ENCODE measurements around the gene MT3. TPM values are rescaled to one million over a fixed set of nuclear protein-coding genes. Genes with fewer than 3 reads are reported as not detected.

Gene MT3
- total RNA-seq, 2 donors from 2014 or later, result not detected

DNA sequence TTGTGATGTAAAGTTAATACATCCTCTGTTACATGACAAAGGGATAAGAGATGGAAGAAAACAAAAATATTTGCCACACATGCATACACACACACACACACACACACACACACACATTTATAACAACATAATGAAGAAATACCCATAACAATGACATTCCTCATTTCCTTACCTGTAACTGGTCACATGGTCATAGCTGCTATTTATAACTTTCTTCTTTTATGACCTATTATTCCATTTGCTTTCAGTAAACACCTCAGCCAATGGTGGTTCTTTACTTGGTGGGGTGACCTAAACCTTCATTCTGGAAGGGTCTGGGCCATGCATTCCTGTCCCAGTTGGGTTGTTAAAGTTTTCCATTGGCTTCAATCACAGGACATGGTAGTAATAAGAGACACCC is 24.4 kb downstream of the MT3 start:
- peaks cover 84% of the 10 kb centered on the region for H3K27me3 ChIP-seq (ENCODE audit: control insufficient read depth, insufficient read depth, low read length, poor library complexity, severe bottlenecking)
- TF ChIP-seq CTCF (conservative IDR thresholded peaks at IDR 0.05), result no peak
- Mint-ChIP-seq H3K36me3 (ENCODE audit: low read depth) (no peaks in the 10 kb centered on the region), H3K4me3 (no peak overlapping the region), H3K9me3 (no peaks in the 10 kb centered on the region), H3K4me1 (peaks cover 17% of the 10 kb centered on the region), H3K27ac (no peak overlapping the region), H3K27me3 (ENCODE audit: insufficient read depth) (peaks cover 89% of the 10 kb centered on the region)
- H3K4me1 ChIP-seq (ENCODE audit: control insufficient read depth, insufficient read depth, low read length), result no peaks in the 10 kb centered on the region
- H3K9ac ChIP-seq (ENCODE audit: extremely low read depth, low read length, poor library complexity, severe bottlenecking), result no peak overlapping the region
- no peak overlapping the region for H3K4me3 ChIP-seq (ENCODE audit: low read length)
- H3K36me3 ChIP-seq (ENCODE audit: control insufficient read depth, insufficient read depth, low read length), result no peaks in the 10 kb centered on the region
- no peaks in the 10 kb centered on the region for H3K9me3 ChIP-seq (ENCODE audit: control insufficient read depth, low read length)
- no peak for DNase-seq
- H3K27ac ChIP-seq (ENCODE audit: low read depth, low read length), result no peak overlapping the region

GRCh38 chr16:56614549-56614991 is 25.2 kb downstream of the MT3 start:
- Histone ChIP-seq H3K27ac (ENCODE audit: low read depth, low read length) (no peak overlapping the region), H3K9ac (ENCODE audit: extremely low read depth, low read length, poor library complexity, severe bottlenecking) (no peak overlapping the region), H3K36me3 (ENCODE audit: control insufficient read depth, insufficient read depth, low read length) (no peaks in the 10 kb centered on the region), H3K9me3 (ENCODE audit: control insufficient read depth, low read length) (no peaks in the 10 kb centered on the region), H3K4me1 (ENCODE audit: control insufficient read depth, insufficient read depth, low read length) (no peaks in the 10 kb centered on the region), H3K27me3 (ENCODE audit: control insufficient read depth, insufficient read depth, low read length, poor library complexity, severe bottlenecking) (peaks cover 84% of the 10 kb centered on the region), H3K4me3 (ENCODE audit: low read length) (no peak overlapping the region)
- Mint-ChIP-seq H3K27ac (no peak overlapping the region), H3K4me1 (peaks cover 8% of the 10 kb centered on the region), H3K27me3 (ENCODE audit: insufficient read depth) (peaks cover 89% of the 10 kb centered on the region), H3K4me3 (no peak overlapping the region), H3K36me3 (ENCODE audit: low read depth) (no peaks in the 10 kb centered on the region), H3K9me3 (no peaks in the 10 kb centered on the region)
- TF ChIP-seq CTCF (conservative IDR thresholded peaks at IDR 0.05), result no peak
- DNase-seq, result no peak

GRCh38 chr16:56615353-56615752 is 26.0 kb downstream of the MT3 start:
- H3K4me1 ChIP-seq (ENCODE audit: control insufficient read depth, insufficient read depth, low read length), result no peaks in the 10 kb centered on the region
- TF ChIP-seq CTCF (conservative IDR thresholded peaks at IDR 0.05), result no peak
- DNase-seq, result no peak
- no peaks in the 10 kb centered on the region for H3K9me3 ChIP-seq (ENCODE audit: control insufficient read depth, low read length)
- H3K9me3 Mint-ChIP-seq, result no peaks in the 10 kb centered on the region
- H3K27me3 Mint-ChIP-seq (ENCODE audit: insufficient read depth), result peaks cover 89% of the 10 kb centered on the region
- H3K27me3 ChIP-seq (ENCODE audit: control insufficient read depth, insufficient read depth, low read length, poor library complexity, severe bottlenecking), result peaks cover 81% of the 10 kb centered on the region
- peaks cover 7% of the 10 kb centered on the region for H3K4me1 Mint-ChIP-seq
- H3K36me3 Mint-ChIP-seq (ENCODE audit: low read depth), result no peaks in the 10 kb centered on the region
- no peak overlapping the region for H3K4me3 ChIP-seq (ENCODE audit: low read length)
- H3K27ac Mint-ChIP-seq, result no peak overlapping the region
- H3K9ac ChIP-seq (ENCODE audit: extremely low read depth, low read length, poor library complexity, severe bottlenecking), result no peak overlapping the region
- no peak overlapping the region for H3K4me3 Mint-ChIP-seq
- 80 to 83% methylated on average over 1 to 2 of the region's 3 CpGs for WGBS, 2 experiments (ENCODE audit: insufficient coverage in 1 of 2, insufficient read length in 1 of 2)
- H3K27ac ChIP-seq (ENCODE audit: low read depth, low read length), result no peak overlapping the region
- no peaks in the 10 kb centered on the region for H3K36me3 ChIP-seq (ENCODE audit: control insufficient read depth, insufficient read depth, low read length)

All from endodermal cell (in vitro differentiated cells).